HL-60 (cell line): ENCODE data around the gene FANCM.

ENCODE experiments used
- DNase-seq, 2 experiments: peaks; one replicate each; pipeline ENCODE4 v3.0.0-alpha.2; 2010 to 2020; ENCODE audit warnings: low read depth in 1 of 2, low spot score in 1 of 2
- H3K27ac ChIP-seq: fragments of 250-450 bp; sonication (Bioruptor Pico); replicated peaks from 2 replicates; pipeline ENCODE4 v1.5.1; 2020; ENCODE audit warnings: mild to moderate bottlenecking, moderate library complexity
- H3K27me3 ChIP-seq: fragments of 250-450 bp; sonication (Bioruptor Pico); 2 replicates; pipeline ENCODE4 v1.5.1; 2021; ENCODE audit warnings: mild to moderate bottlenecking, moderate library complexity; ENCODE audit not compliant: insufficient read depth, poor library complexity, severe bottlenecking
- H3K4me3 ChIP-seq: replicated peaks from 2 replicates; pipeline ENCODE4 v1.5.1; 2011; ENCODE audit warnings: mild to moderate bottlenecking, control low read depth, low read length; ENCODE audit not compliant: insufficient read depth
- GABPA ChIP-seq: IDR thresholded peaks from 2 replicates; pipeline ENCODE4 v1.6.1; 2012; ENCODE audit warnings: low read depth
- POLR2AphosphoS5 ChIP-seq: IDR thresholded peaks from 2 replicates; pipeline ENCODE4 v1.6.1; 2012; ENCODE audit warnings: low read depth
- SPI1 ChIP-seq: IDR thresholded peaks from 2 replicates; pipeline ENCODE4 v1.6.1; 2012; ENCODE audit warnings: low read depth, mild to moderate bottlenecking, borderline replicate concordance
- TF ChIP-seq, protein P1 (sequence below): IDR thresholded peaks from one replicate; pipeline ENCODE4 v1.5.1; 2011; ENCODE audit warnings: low read length, control low read depth, inconsistent platforms; ENCODE audit not compliant: insufficient read depth
- TF ChIP-seq, protein P2 (sequence below): IDR thresholded peaks from 2 replicates; pipeline ENCODE4 v1.6.1; 2012; ENCODE audit warnings: low read depth; ENCODE audit not compliant: insufficient replicate concordance

The FANCM gene

DNA sequence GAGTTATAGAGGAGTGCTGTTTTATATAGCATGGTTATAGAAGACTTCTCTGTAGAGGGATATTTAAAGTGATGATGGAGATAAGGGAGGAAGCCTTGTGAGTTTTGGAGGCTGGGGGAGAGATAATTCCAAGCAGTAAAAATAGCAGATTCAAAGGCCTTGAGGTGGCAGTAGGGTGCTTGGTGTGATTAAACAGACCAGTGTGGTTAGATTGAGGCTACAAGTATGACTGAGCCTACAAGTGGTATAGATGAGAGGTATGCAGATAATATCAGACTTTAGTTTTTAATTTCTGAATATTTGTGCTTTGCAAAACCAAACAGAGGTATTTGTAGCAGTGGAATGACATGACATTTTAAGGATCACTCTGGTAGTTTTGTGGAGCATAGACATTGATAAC is 20.3 kb downstream of the FANCM start:
- DNase-seq = no peak
- TF ChIP-seq GABPA = no peak
- no peak for TF ChIP-seq SPI1
- no peaks in the 10 kb centered on the region for H3K27me3 ChIP-seq

DNA sequence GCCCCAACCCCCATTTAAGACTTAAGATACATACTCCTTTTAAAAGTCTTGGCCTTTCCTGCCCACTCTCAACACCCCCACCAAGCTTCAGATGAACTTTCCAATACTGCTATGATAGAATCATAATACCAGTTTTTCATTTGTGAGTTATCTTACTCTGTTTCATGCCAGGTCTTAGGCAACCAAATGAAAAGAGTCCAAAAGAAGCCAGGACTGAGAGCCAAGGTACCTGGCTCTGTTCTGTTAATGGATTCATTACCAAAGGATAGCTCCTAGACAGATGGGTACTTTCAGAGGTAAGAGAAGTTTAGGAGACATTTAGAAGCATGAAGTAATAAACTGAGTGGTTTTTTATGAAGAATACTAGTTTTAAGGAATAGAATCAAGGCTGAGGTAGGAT is 34.2 kb downstream of the FANCM start:
- Histone ChIP-seq H3K4me3 (no peak overlapping the region), H3K27me3 (no peaks in the 10 kb centered on the region), H3K27ac (no peak overlapping the region)
- TF ChIP-seq SPI1 = no peak
- TF ChIP-seq, protein P1, sequence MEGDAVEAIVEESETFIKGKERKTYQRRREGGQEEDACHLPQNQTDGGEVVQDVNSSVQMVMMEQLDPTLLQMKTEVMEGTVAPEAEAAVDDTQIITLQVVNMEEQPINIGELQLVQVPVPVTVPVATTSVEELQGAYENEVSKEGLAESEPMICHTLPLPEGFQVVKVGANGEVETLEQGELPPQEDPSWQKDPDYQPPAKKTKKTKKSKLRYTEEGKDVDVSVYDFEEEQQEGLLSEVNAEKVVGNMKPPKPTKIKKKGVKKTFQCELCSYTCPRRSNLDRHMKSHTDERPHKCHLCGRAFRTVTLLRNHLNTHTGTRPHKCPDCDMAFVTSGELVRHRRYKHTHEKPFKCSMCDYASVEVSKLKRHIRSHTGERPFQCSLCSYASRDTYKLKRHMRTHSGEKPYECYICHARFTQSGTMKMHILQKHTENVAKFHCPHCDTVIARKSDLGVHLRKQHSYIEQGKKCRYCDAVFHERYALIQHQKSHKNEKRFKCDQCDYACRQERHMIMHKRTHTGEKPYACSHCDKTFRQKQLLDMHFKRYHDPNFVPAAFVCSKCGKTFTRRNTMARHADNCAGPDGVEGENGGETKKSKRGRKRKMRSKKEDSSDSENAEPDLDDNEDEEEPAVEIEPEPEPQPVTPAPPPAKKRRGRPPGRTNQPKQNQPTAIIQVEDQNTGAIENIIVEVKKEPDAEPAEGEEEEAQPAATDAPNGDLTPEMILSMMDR = no peak
- TF ChIP-seq POLR2AphosphoS5 = no peak
- TF ChIP-seq, protein P2, sequence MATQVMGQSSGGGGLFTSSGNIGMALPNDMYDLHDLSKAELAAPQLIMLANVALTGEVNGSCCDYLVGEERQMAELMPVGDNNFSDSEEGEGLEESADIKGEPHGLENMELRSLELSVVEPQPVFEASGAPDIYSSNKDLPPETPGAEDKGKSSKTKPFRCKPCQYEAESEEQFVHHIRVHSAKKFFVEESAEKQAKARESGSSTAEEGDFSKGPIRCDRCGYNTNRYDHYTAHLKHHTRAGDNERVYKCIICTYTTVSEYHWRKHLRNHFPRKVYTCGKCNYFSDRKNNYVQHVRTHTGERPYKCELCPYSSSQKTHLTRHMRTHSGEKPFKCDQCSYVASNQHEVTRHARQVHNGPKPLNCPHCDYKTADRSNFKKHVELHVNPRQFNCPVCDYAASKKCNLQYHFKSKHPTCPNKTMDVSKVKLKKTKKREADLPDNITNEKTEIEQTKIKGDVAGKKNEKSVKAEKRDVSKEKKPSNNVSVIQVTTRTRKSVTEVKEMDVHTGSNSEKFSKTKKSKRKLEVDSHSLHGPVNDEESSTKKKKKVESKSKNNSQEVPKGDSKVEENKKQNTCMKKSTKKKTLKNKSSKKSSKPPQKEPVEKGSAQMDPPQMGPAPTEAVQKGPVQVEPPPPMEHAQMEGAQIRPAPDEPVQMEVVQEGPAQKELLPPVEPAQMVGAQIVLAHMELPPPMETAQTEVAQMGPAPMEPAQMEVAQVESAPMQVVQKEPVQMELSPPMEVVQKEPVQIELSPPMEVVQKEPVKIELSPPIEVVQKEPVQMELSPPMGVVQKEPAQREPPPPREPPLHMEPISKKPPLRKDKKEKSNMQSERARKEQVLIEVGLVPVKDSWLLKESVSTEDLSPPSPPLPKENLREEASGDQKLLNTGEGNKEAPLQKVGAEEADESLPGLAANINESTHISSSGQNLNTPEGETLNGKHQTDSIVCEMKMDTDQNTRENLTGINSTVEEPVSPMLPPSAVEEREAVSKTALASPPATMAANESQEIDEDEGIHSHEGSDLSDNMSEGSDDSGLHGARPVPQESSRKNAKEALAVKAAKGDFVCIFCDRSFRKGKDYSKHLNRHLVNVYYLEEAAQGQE = no peak
- TF ChIP-seq GABPA = no peak
- DNase-seq = no peak

More for the DNA sequence above, 20.3 kb downstream of the FANCM start:
- no peak overlapping the region for H3K4me3 ChIP-seq
- no peak overlapping the region for H3K27ac ChIP-seq

DNA sequence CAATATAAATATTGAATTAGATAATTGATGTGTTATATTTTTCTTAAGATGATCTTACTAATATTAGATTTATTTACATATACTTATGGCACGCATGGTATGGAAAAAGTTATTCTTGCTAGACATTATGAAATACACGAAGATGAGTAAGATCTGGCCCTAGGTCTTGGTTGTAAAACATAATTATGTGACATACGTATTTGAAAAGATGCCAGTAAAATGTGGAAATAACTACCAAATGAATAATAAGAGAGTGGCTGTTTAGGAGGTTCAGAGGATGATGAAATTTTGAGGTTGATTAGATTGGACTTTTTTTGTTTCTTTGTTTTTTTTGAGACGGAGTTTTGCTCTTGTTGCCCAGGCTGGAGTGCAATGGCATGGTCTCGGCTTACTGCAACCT is 41.3 kb downstream of the FANCM start:
- DNase-seq = peak in 1 of 2 experiments; percentile 75
- no peaks in the 10 kb centered on the region for H3K27me3 ChIP-seq
- H3K4me3 ChIP-seq = no peak overlapping the region; the same call in 1 of the 2 replicates
- H3K27ac ChIP-seq = 0 out of 2 replicates have a peak overlapping the region, but pooled peaks have one; percentile 7
- TF ChIP-seq GABPA (no peak), POLR2AphosphoS5 (no peak), SPI1 (no peak)
- TF ChIP-seq, protein P1 = no peak
- TF ChIP-seq, protein P2 = no peak

DNA sequence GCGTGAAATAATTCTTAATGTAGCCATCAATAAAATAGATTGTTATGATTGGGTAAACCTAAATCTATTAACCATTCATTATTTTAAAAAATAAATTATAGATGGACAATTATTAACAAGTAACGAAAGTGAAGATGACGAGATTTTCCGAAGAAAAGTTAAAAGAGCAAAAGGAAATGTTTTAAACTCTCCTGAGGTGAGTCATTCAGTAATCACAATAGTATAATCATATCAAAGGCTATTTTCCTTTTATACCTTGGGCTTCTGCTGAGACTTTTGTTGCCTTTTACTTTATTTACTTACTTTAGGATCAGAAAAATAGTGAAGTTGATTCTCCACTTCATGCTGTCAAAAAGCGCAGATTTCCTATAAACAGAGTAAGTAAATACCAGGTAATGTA is 45.6 kb downstream of the FANCM start:
- DNase-seq = no peak
- Histone ChIP-seq H3K4me3 (no peak overlapping the region), H3K27me3 (no peaks in the 10 kb centered on the region), H3K27ac (no peak overlapping the region)
- TF ChIP-seq, protein P2 = no peak
- TF ChIP-seq, protein P1 = no peak
- TF ChIP-seq SPI1 (no peak), GABPA (no peak)
